ENCODE data around the gene GSTO1.

Gene GSTO1

DNA sequence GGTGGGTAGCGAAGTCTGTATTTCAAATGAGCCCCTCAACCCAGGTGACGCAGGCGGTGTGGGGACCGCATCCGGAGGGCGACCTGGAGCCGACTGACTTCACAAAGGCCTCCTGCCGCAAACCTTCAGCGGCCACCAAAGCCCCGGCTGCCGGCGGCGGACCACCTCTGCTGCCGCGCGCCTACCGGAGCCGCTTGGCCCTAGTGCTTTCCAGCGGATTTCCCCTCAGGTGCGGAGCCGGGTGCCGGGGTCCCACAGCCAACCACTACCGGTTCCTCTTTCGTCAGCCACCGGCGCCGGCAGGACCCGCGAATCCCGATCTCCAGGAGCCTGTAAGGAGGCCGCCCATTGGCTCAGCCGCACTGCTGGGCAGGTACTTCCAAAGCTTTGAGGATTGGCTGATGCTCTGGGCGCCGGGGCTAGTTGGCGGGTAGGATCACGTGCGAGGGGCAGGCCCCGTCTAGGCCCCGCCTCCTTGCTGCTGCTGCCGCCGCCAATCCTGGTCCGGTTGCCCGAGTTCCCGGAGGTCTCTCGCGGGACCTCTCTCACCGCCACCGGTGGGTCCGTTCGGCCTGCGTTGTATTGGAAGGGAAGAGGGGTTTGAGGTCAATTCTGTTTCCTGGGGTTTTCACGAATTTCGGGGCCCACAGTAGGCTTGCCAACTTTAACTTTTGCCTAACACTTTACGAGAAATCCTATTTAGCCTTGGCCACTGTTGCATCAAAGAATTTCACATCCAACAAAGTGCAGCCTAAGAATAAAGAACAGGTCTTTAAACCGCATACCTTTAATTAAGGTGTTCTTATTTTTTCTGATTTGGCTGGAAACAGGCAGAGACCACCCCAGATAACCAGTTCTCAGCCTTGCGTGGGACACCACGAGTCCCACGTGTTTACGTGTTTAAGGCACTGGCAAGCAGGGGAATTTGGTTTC lies 14.3 kb downstream of the GSTO1 start, which contains the start of gene GSTO2:
TSS of gene GSTO2 (plus strand) at position 472 of the 933 bp plus-strand sequence. CDS start 5,732 bp downstream, outside the sequence.
- TF ChIP-seq CTCF (IDR thresholded peaks at IDR 0.05; ENCODE audit: control extremely low read depth, extremely low read depth, low read depth, missing control alignments) = no peak
- ChIA-PET CTCF (interaction anchor here (1.0 to 6.0 kb wide), 7 partner anchors 8 to 82 kb away, joined by 3 to 41 read pairs (median 3); partner anchors contain the start of gene GSTO1), POLR2A (interaction anchor here (1.5 kb wide), 1 partner anchor 12 kb away, joined by 5 read pairs; no protein-coding TSS in a partner anchor)
- DNase-seq (ENCODE audit: extremely low spot score) = peak; percentile 100

DNA sequence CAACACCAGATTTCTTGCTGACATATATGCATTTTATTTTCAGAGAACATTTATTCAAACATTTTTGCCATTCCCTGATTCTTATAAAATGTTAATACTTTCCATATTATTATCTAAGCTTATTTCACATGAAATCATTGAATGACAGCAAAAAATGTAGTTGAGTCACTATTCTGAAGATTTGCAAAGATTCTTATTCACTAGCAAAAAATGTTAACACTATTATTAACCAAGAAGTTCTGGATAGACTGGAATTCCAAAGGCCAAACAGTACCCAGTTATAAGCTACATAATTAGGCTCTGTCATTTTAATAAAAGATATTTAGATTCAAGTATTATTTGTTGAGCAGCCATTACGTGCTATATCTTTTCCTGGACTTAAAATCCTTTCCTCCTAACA lies 18.6 kb downstream of the GSTO1 start:
- CTCF ChIA-PET = interaction anchor here (1.0 to 11.7 kb wide), 14 partner anchors 12 to 383 kb away, joined by 3 to 218 read pairs (median 6); partner anchors contain the start of genes CFAP58, GSTO1, ITPRIP and SFR1
- DNase-seq (ENCODE audit: extremely low spot score) = no peak
- POLR2A ChIA-PET = no interaction called here
- TF ChIP-seq CTCF (IDR thresholded peaks at IDR 0.05; ENCODE audit: control extremely low read depth, extremely low read depth, low read depth, missing control alignments) = no peak

DNA sequence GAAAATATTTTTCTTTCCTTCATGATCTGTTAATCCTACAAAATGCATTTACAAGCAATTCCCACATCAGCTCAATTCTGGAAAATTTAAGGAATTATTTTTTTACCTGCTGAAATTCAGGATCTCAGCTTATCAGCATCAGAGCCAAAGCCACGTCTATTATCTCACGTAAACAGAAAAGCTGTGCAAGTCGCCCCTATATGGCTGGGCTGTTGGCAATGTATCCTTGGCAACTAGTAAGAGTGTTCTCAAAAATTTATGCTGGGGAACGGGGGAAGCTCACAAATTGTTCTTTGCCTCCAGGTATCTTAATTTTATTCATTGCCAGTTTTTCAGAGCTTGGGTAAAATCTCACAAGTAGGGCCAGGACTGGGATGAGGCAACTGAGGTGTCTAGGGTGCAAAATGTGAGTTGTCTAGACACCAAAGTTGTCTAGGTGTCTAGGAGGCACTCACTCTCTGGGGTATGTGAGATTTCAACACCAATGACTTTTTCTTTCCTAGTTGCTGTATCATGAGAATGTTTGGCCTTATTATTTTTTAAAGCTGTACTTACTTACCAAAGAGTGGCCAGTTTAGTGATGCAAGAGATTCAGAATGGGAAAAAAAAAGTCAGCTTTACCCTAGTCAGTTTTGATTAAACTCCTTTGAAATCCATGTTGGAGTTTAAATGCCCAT lies 19.3 kb downstream of the GSTO1 start:
- POLR2A ChIA-PET = no interaction called here
- no peak for TF ChIP-seq CTCF (IDR thresholded peaks at IDR 0.05; ENCODE audit: control extremely low read depth, extremely low read depth, low read depth, missing control alignments)
- CTCF ChIA-PET = interaction anchor here (0.9 to 11.7 kb wide), 21 partner anchors 9 to 386 kb away, joined by 3 to 218 read pairs (median 6); partner anchors contain the start of genes CFAP58, GSTO1, ITPRIP and SFR1
- DNase-seq (ENCODE audit: extremely low spot score) = no peak

- ChIA-PET POLR2A (no interaction called here), CTCF (interaction anchor here (0.7 to 11.7 kb wide), 20 partner anchors 10 to 387 kb away, joined by 3 to 218 read pairs (median 6); partner anchors contain the start of genes CFAP58, GSTO1, ITPRIP and SFR1)
- TF ChIP-seq CTCF (IDR thresholded peaks at IDR 0.05; ENCODE audit: control extremely low read depth, extremely low read depth, low read depth, missing control alignments) = peak; percentile 76
- DNase-seq (ENCODE audit: extremely low spot score) = peak; percentile 73
Observed at GRCh38 chr10:104274762-104275721, 20.4 kb downstream of the GSTO1 start.

DNA sequence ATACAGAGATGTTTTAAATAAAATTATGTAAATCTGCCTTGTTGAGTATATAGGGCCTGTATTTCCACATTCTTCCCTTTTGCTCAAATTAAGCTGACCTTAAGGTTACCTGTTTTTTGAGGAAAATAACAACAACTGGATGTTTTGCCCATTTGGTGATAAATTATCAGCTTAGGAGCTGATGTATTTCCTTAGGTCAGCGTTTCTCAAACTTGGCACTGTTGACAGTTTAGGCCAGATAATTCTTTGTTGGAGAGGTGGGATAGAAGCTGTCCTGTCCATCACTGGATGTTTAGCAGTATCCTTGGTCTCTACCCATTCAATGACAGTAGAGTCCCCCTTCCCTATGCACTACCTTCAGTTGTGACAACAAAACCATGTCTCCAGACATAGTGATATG lies 21.5 kb downstream of the GSTO1 start:
- no peak for TF ChIP-seq CTCF (IDR thresholded peaks at IDR 0.05; ENCODE audit: control extremely low read depth, extremely low read depth, low read depth, missing control alignments)
- CTCF ChIA-PET = interaction anchor here (1.0 to 11.7 kb wide), 7 partner anchors 9 to 76 kb away, joined by 3 to 218 read pairs (median 28); partner anchors contain the start of gene GSTO1
- POLR2A ChIA-PET = no interaction called here
- DNase-seq (ENCODE audit: extremely low spot score) = no peak

Measured in GM10248 (cell line).